ENCODE data around the gene TXN.

The TXN gene

DNA sequence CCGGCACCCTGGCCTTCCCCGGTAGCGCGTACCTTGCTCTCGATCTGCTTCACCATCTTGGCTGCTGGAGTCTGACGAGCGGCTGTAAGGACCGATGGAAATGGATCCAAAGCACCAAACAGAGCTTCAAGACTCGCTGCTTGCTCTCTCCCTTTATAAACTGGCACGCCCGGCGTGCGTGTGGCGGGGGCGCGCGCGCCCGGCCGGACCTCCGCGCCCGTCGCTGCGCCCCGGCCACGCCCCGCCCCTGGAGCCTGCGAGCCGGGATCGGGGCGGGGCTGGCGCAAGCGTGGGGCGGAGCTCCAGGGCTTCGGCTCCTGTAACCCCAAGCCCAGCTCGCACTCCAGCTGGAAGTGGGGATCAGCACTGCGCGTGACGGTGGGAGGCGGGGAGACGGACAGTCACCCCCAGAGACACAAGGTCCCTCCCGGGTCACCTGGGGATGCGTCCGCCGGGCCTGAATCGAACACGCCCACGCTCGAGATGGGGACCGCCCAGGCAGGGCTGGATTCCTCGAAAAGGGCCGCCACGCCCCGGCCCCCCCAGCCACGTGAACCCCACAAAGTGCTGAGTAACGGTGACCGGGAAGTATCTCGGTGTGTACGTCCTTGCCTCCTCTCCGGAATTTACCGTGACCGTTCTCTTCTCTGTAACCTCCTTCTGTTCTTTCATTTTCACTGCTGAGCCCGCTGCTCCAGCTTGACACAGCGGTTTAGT is at the start of gene TXN:
Gene TXN (minus strand): TSS at position 128 of the 717 bp plus-strand sequence. CDS start 72 bp downstream, at position 56.
- DNase-seq (ENCODE audit: low spot score), result peak; percentile 77

DNA sequence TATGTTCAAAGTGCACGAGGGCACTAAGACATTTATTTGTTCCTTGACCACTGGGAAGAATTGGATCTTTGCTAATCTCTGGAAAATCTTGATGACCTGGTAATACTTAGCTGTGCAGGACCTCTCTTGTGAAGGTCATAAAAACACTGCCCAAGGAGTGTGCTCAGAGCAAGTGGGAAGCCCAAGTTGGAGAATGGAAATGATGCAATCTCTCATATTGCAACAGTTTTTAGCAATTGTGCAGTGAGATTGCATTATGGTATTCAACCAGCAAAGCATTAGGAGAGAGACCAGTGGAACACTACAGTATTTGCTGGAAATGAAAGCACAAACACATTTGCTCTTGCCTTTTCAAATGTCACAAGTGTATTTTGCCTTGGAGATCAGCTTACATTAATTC is 46.8 kb upstream of the TXN start:
- peak; percentile 28 for DNase-seq (ENCODE audit: low spot score)

DNA sequence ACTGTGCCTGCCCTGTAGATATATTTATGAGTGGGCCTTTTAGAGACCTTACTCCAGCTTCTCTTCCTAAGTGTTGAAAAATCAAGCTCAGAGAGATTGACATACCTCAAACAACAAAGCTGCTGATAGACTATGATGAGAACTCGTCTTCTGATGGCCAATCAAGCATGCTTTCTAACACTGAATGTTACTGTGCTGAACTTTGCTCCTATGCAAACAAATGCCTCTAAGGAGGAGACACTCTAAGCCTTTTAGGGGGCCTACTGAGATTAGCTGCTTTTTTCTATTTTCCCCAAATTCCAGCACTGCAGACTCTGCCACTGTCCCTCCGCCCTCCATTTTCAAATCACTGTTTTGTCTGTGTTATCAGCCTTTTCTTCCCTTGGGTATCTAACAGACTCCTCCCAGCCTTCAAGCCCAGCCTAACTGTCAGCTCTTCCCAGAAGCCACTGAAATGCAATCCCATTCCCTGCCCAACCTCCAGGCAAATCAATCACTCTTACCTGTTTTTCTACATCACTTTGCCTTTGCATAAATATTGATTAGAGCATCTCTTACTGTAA is 41.8 kb upstream of the TXN start:
- peak; percentile 17 for DNase-seq (ENCODE audit: low spot score)

DNA sequence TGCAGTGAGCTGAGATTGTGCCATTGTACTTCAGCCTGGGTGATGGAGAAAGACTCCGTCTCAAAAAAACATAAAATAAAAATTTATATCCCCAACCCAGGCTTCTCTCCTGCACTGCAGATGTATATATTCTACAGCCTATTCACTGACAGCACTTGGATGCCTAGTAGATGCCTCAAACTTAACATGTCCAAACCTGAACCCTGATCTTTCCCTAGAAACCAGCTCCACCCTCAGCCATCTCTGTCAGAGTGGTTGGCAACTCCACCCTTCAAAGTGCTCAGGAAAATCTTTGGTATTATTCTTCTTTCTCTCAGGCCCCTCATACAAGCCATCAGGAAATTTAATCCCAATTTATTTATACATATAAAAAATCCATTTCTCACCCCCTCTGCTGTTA is 36.9 kb upstream of the TXN start:
- no peak for DNase-seq (ENCODE audit: low spot score)

DNA sequence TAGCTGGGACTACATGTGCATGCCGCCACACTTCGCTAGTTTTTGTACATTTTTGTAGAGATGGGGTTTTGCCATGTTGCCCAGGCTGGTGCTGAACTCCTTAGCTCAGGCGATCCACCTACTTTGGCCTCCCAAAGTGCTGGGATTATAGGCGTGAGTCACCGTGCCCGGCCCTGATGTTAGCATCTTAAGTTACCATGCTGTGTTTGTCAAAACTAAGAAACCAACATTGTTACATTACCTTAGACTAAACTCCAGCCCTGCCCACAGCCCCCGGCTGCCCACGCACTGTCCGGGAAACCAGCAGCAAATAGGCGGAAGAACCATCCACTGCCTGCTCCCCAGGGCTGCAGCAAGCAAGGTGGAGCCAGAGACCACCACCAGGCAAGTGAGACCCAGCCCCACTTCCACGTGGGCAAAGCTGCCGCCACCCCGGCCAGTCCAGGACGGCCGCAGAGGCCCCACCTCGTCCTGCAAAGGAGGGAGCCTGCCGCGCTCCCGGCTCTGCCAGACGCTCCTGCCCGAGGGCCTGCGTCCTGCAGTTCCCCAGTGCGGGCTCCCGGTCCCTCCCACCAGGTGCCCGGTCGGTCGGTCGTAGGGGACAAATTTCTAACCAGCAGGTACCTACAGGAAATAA is 35.7 kb upstream of the TXN start:
- no peak for DNase-seq (ENCODE audit: low spot score)

DNA sequence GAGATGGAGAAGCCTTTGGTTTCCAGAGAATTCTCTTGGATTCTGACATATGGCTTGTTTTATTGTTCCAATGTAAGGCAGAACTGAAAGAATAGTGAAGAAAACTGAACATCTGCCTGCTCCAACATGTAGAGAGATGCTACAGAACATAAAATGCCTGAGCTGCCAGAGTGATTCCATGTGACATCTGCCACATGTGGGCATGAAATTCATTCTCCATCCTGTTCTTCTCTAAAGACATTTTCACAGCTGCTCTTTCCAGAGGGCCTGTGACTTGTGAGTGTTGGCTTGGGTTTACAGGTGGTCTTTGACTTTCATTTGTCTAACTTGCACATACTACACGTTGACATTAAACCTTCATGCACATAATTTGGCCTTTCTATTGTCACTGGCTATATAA is 33.7 kb upstream of the TXN start:
- DNase-seq (ENCODE audit: low spot score), result no peak

DNA sequence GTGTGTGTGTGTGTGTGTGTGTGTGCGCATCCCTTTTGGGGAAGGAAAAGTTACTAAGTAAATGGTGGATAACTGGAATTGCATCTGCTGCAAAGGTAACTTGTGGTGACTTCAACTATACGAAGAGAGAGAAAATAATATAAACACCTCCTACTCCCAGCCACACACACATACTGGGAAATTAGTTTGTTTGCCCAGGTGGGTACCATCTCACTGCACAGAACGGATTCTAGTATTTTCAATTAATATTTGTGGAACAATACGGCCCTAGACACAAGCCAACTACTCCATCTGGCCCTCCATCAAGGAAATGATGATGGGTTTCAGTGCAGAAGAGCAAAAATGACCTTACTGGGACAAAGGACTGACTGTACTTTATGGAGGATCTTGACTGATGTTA is 32.2 kb upstream of the TXN start:
- no peak for DNase-seq (ENCODE audit: low spot score)

DNA sequence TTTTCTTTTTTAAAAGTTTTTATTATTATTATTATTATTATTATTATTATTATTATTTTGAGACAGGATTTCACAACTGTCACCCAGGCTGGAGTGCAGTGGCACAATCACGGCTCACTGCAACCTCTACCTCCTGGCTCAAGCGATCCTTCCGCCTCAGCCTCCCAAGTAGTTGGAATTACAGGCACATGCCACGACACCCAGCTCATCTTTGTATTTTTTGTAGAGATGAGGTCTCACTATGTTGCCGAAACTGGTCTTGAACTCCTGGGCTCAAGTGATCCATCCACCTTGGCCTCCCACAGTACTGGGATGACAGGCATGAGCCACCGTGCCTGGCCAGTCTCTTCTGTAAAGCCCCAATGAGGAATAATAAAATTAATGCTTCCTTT is 31.0 kb upstream of the TXN start:
- DNase-seq (ENCODE audit: low spot score), result no peak

DNA sequence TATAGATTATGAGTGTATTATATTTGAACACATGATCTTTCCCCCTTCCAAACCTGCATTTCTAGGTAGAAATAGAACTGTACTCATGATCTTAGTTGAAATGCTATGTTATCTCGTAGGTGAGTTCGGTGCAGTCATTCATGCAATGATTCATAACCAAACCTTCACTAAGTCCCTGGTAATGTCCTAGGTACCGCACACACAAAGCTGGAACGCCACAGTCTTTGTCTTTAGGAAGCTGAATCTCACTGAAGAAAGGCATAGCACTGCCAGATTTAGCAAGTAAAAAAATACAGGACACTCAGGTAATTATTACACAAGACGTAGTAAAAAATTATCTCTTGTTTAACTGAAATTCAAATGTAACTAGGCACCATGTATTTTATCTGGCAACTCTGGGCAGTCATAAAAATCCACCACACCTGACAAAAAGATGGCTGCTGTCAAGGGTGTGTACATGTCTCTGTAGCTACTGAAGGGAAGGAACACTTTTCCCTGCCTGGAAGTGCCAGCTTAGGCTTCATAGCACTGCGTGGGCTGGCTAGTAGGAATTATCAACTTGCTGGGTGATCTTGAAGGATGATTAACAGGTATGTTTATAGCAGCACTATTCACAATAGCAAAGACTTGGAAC is 28.0 kb upstream of the TXN start:
- DNase-seq (ENCODE audit: low spot score), result no peak

DNA sequence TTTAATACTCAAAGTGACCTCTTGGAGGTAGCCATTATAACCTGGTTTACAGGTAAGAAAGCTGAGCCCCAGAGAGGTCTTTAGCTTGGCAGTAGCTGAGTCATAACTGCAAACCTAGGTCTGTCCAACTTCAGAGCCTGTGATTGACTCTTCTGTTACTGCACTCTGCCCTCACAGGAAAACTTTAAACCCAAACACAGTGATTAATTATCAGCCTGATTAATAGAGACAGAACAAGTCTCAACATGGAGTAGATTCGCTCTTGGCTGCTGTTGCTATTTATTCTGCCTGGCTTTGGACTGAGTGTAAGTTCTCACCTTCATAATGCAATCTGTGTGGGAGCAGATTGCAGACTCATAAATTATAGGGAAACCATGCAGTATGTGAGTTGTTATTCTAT is 27.4 kb upstream of the TXN start:
- no peak for DNase-seq (ENCODE audit: low spot score)

DNA sequence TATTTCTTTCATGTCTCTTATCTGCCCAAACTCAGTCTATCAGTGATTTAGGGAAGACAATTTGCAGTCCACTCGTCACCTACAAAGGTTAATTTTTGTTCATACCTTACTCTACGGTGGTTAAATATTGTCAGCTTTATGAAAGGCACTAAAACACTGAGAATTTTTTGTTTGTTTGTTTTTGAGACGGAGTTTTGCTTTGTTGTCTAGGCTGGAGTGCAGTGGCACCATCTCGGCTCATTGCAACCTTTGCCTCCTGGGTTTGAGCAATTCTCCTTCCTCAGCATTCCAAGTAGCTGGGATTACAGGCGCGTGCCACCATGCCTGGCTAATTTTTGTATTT is 26.4 kb upstream of the TXN start:
- DNase-seq (ENCODE audit: low spot score), result no peak

DNA sequence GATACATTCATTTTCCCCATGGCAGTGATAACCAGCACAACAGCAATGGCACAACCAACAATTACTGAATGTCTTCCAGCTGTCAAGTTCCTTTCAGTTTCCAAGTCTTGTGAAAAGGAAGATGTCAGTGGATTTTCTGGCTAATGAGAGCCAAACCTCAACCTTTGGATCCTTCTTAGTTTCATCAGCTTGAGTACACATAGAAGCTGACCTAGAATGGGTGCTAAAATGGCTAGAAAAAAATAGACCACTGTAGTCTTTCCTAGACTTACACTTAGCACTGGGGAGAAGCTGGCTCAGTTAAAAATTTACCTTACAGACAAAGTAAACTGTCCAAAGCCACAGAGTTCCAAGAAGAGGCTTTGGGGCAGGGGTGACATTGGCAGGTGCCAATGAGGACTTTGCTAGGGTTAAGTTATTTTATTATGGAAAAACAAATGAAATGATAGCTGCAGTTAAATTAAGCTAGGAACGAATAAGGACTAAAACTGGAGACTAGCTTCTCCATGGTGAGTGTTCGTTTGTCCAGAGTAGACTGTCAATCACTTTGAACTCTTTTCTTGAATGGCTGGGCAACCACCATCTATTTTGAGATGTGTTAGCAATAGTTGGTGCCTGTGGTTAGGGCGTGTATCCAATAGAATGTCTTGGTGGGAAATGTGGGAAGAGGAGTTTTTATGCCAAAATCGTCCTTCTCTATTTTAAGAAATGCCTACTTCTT is 25.9 kb upstream of the TXN start:
- DNase-seq (ENCODE audit: low spot score), result peak; percentile 23

DNA sequence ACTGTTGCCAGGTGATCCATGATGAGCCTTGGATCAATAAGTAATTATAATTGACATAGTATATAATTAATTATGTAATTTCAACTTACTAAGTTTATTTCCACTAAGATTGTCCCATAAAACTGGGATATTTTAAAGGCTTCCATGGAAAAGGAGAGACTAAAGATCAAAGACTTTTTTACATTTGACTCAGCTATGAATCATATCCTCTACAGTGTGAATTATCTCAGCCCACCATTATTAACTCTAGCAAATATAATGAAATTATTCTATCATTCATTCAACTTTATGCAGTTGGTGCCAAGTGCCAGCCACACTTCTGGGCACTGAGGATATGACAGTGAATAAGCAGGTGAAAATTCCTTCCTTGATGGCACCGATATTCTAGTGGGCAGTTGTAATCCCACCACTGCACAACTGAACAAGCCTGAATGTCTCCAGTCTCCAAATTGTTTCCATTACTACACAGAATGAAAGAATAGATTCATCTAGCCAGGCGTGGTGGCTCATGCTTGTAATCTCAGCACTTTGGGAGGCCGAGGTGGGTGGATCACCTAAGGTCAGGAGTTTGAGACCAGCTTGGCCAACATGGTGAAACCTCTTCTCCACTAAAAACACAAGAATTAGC is 21.9 kb upstream of the TXN start:
- no peak for DNase-seq (ENCODE audit: low spot score)

DNA sequence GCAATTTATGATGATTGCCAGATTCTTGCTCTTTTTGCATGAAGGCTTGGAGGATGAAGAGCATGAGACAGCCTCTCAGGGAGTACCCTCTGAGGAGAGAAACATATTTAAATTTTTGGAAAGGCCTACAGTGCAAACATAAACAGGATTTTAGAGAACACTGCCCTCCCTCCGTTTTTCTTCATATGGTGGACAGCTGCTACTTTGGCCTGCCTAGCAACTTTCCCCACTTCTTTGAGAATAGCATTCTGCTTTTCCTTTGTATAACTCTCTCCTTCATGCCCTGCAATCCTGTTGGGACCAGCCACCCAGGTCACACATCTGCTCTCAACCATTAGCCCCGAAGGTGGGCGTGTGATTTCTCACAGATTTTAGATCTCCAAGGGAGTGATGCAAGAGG is 20.5 kb upstream of the TXN start:
- DNase-seq (ENCODE audit: low spot score), result no peak

DNA sequence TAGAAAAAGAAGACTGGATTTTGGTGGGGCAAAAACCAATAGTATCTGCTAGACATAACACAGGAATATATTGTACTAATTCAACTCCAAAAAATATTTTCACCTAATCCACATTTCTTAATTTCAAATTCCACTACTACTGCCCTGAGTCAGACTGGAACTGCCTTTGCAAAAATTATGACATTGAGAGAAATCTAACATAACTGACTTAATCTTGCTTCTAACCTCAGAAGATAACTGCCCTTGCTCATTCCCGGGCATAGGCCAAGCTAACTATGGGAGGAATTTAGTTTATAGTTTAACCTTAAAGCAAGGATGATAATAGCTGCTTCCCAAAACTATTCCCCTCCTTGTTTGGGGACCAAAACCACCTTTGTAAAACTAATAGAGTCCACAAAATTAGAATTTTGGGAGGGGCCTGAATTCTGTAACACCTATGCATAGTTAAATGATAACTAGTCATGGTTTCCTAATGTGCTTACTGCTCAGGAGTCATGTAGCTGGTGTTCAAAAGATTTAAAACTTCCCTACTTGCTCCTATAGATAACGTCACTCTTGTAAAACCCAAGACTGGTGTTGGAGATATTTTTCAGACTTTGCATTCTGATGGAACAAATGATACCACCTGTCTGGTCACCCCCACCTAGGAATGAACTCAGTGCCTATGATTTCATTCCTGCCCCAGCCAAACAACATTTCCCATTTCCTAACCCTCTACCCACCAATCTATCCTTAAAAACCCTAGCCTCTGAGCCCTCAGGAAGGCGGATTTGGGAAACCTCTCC is 14.1 kb upstream of the TXN start:
- no peak for DNase-seq (ENCODE audit: low spot score)

DNA sequence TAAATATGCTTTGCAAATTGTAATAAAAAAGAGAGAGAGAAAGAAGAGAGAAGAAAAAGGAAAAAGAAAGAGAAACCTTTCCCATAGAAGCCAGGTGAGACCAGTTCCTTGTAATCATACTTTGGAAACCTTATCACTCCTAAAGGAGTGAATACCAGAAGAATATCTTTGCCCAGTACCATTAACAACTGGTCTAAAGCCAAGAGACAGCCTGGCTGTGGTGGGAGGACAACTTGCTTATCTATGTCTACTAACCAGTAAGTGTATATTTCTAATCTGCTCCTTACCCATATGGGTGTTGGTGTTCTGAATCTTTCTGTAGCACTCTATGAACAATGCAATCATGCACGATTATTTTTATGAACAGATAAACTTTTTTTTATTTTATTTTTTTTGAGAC is 10.5 kb upstream of the TXN start:
- DNase-seq (ENCODE audit: low spot score), result no peak

DNA sequence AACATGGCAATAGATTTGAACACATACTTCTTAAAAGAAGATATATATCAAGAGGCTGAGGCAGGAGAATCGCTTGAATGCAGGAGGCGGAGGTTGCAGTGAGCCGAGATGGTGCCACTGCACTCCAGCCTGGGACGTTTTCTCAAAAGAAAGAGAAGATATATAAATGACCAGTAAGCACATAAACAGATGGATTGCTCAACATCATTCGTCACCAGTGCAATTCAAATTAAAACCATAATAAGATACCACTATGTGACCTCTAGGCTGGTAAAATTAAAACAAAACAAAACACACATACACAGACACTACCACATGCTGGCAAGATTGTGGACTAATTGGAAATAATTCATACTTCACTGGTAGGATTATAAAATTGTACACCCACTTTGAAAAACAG is 5.3 kb upstream of the TXN start:
- DNase-seq (ENCODE audit: low spot score), result no peak

DNA sequence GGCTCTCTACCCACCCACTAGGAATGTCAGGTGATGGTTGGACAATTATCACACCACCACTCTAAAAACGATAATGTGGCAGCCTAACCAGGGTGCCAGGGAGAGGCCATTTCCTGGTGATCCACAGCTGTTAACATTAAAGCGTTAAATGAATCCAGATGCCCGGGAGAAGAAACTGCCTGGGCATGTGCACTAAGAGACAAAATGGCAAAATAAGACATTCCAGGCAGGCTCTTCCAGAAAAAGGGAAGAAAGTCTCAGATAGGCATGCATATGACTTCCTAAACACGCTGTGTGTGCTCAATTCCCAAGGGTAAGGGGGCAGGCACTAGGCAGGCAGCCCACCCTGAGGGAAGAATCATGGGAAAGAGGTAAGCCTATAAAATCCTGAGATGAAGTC is 4.6 kb upstream of the TXN start:
- DNase-seq (ENCODE audit: low spot score), result no peak

DNA sequence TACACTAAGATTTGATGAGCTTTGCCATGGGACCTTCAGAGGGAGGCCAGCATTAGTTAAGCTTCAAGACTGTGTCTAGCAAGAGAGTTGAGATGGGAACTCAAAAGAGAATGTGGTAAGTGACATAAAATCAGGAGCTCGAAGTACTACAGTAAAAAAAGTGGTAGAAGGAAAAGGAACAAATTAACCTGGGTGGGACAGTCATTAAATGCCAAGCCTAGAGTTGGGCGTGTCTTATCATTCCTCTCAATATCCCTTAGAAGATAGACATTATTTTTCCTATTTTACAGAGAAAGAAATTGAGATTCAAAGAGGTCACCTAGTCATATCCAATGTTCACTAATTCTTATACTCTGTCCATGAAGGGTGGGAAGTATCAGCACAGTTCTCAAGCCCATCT is 3.3 kb upstream of the TXN start:
- no peak for DNase-seq (ENCODE audit: low spot score)

DNA sequence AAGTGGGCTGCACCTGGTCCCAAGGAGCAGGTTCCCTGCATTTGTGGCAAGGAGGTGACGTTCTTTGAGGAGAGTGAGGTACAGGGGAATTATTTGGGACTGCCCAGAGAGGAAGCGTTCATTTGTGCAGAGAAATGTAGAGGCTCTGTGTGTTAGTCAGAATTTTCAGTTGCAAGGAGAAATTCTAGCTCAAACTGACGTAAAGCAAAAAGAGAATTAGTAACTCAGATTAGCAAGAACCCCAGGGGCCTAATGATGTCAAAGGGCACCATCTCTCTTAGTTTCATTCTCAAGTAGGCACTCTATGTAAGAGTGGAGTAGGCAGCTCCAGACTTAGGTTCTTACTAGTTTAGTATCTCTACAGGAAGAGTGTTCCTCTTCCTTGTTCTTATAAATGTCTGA is 2.4 kb upstream of the TXN start:
- no peak for DNase-seq (ENCODE audit: low spot score)

DNA sequence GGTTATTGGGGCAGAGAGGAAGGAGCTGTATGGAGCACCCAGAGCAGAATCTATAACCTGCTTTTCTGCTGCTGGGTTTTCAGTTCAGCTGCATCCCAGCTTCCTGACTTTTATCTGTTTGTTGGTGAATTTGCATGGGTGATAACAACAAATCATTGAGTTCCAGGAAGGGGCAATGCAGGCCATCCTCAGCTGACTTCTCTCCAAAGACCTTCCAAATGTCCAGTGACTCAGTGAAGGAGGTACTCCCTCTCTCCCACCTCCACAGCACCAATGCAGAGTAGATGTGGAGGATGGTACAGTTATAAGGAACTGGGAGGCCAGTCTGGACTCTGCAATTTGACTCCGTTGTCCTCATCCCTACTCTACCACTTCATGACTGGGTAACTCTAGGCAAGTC is 1.6 kb upstream of the TXN start:
- DNase-seq (ENCODE audit: low spot score), result no peak
